ENCODE measurements around the gene YKT6.

Gene YKT6

GRCh38 chr7:44237696-44238095 lies 36.9 kb downstream of the YKT6 start:
- TF ChIP-seq CTCF (IDR thresholded peaks at IDR 0.05; ENCODE audit: low read depth, low read length, poor library complexity, severe bottlenecking) (no peak), EZH2phosphoT487 (IDR thresholded peaks at IDR 0.05; ENCODE audit: borderline replicate concordance, low read length) (no peak)
- Histone ChIP-seq H3K36me3 (ENCODE audit: control insufficient read depth, low read length) (no peaks in the 10 kb centered on the region), H3K27me3 (ENCODE audit: control insufficient read depth, low read length) (peaks cover 7% of the 10 kb centered on the region; the same call in 1 of the 2 replicates), H3K4me1 (ENCODE audit: control insufficient read depth, low read length) (peaks cover 13% of the 10 kb centered on the region), H3K9me2 (replicated peaks; ENCODE audit: control insufficient read depth, low read length) (no peaks in the 10 kb centered on the region), H3K9me3 (ENCODE audit: control insufficient read depth, insufficient read depth, low read length) (no peaks in the 10 kb centered on the region), H3K4me3 (ENCODE audit: low read length) (no peak overlapping the region), H3F3A (ENCODE audit: control insufficient read depth, insufficient read depth) (no peaks in the 10 kb centered on the region), H3K27ac (ENCODE audit: low read depth, low read length) (no peak overlapping the region), H4K20me1 (ENCODE audit: control insufficient read depth, insufficient read depth, low read depth, low read length) (no peaks in the 10 kb centered on the region), H3K79me2 (ENCODE audit: control insufficient read depth, low read length) (no peaks in the 10 kb centered on the region), H3K4me2 (ENCODE audit: low read length) (no peak overlapping the region)

- H3K27me3 ChIP-seq (ENCODE audit: control insufficient read depth, low read length), result peaks cover 7% of the 10 kb centered on the region; the same call in 1 of the 2 replicates
These were observed 37.4 kb downstream of the YKT6 start for GRCh38 chr7:44238116-44238695.

GRCh38 chr7:44239361-44239760 lies 38.6 kb downstream of the YKT6 start:
- Histone ChIP-seq H3K79me2 (ENCODE audit: control insufficient read depth, low read length) (no peaks in the 10 kb centered on the region), H3K27me3 (ENCODE audit: control insufficient read depth, low read length) (peaks cover 7% of the 10 kb centered on the region; the same call in 1 of the 2 replicates), H3K9me2 (replicated peaks; ENCODE audit: control insufficient read depth, low read length) (no peaks in the 10 kb centered on the region), H3K27ac (ENCODE audit: low read depth, low read length) (no peak overlapping the region), H3K36me3 (ENCODE audit: control insufficient read depth, low read length) (no peaks in the 10 kb centered on the region), H3K4me2 (ENCODE audit: low read length) (no peak overlapping the region), H3K4me1 (ENCODE audit: control insufficient read depth, low read length) (peaks cover 13% of the 10 kb centered on the region), H3K4me3 (ENCODE audit: low read length) (no peak overlapping the region), H3F3A (ENCODE audit: control insufficient read depth, insufficient read depth) (no peaks in the 10 kb centered on the region), H3K9me3 (ENCODE audit: control insufficient read depth, insufficient read depth, low read length) (no peaks in the 10 kb centered on the region), H4K20me1 (ENCODE audit: control insufficient read depth, insufficient read depth, low read depth, low read length) (no peaks in the 10 kb centered on the region)
- TF ChIP-seq EZH2phosphoT487 (IDR thresholded peaks at IDR 0.05; ENCODE audit: borderline replicate concordance, low read length) (no peak), CTCF (IDR thresholded peaks at IDR 0.05; ENCODE audit: low read depth, low read length, poor library complexity, severe bottlenecking) (no peak)

More at GRCh38 chr7:44238116-44238695, 37.4 kb downstream of the YKT6 start:
- Histone ChIP-seq H3F3A (ENCODE audit: control insufficient read depth, insufficient read depth) (no peaks in the 10 kb centered on the region), H3K79me2 (ENCODE audit: control insufficient read depth, low read length) (no peaks in the 10 kb centered on the region), H4K20me1 (ENCODE audit: control insufficient read depth, insufficient read depth, low read depth, low read length) (no peaks in the 10 kb centered on the region), H3K9me2 (replicated peaks; ENCODE audit: control insufficient read depth, low read length) (no peaks in the 10 kb centered on the region), H3K36me3 (ENCODE audit: control insufficient read depth, low read length) (no peaks in the 10 kb centered on the region), H3K4me2 (ENCODE audit: low read length) (no peak overlapping the region), H3K27ac (ENCODE audit: low read depth, low read length) (no peak overlapping the region), H3K9me3 (ENCODE audit: control insufficient read depth, insufficient read depth, low read length) (no peaks in the 10 kb centered on the region), H3K4me1 (ENCODE audit: control insufficient read depth, low read length) (peaks cover 13% of the 10 kb centered on the region), H3K4me3 (ENCODE audit: low read length) (no peak overlapping the region)
- no peak for TF ChIP-seq EZH2phosphoT487 (IDR thresholded peaks at IDR 0.05; ENCODE audit: borderline replicate concordance, low read length)
- no peak for TF ChIP-seq CTCF (IDR thresholded peaks at IDR 0.05; ENCODE audit: low read depth, low read length, poor library complexity, severe bottlenecking)

All from DOHH2 (cell line).